Measurements from ENCODE around the gene IL1RAPL1.

Gene IL1RAPL1

GRCh38 chrX:29496636-29497180 lies 909.5 kb downstream of the IL1RAPL1 start:
- no peak for DNase-seq (ENCODE audit: low read depth in 2 of 2, low spot score in 1 of 2)

DNA sequence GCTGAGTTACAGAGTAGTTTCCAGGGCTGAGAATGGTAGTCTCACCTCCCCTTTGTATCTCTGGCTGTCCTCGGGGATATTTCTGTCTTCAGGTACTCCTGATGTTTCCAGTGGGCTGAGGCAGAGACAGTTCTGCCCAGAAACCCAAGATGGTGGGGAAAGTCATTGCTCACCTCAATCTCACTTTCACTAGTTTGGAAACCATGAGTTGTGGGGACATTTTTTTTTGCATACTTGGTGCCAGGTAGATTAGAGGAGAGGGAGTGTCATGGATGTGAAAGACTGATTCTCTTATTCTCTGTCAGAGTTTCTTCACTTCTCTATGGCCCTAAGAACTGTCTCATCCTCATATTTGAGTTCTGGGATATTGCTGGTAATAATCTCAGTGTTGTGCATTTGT lies 919.5 kb downstream of the IL1RAPL1 start:
- DNase-seq (ENCODE audit: low read depth in 2 of 2, low spot score in 1 of 2), result no peak

DNA sequence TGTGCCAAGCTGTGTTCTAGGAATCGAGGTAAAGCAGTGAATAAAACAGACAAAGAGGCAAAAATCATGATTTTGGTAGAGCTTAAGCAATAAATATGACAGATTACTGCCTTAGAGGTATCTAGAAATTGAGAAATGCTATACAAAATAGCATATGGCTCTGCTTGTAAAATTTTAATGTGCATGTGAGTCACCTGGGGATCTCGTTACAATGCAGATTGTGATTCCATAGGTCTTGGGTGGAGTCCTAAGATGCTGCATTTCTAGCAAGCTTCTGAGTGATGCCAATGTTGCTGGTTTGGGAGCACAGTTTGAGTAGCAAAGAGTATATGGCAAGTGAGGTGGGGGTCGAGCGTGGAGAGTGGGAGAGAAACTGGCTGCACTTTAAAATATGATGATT lies 930.9 kb downstream of the IL1RAPL1 start:
- DNase-seq (ENCODE audit: low read depth in 2 of 2, low spot score in 1 of 2), result no peak

DNA sequence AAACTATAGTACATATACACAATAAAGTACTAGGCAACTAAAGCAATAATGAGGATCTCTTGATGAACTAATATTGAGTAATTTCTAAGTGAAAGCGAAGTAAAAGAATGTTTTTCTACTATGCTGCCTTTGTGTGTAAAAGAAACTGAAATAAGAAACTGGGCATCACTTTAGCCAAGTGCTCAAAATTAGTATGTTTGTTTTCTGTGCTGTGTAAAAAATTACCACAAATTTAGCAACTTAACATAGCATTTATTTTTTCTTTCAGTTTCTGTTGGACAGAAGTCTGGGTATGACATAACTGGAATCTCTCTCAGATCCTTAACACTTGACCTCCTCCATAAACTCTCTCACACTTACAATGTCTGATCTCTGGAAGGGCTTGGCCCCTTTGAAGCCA lies 941.0 kb downstream of the IL1RAPL1 start:
- DNase-seq (ENCODE audit: low read depth in 2 of 2, low spot score in 1 of 2), result no peak

GRCh38 chrX:29530501-29530900 lies 943.3 kb downstream of the IL1RAPL1 start:
- DNase-seq (ENCODE audit: low read depth in 2 of 2, low spot score in 1 of 2), result no peak

DNA sequence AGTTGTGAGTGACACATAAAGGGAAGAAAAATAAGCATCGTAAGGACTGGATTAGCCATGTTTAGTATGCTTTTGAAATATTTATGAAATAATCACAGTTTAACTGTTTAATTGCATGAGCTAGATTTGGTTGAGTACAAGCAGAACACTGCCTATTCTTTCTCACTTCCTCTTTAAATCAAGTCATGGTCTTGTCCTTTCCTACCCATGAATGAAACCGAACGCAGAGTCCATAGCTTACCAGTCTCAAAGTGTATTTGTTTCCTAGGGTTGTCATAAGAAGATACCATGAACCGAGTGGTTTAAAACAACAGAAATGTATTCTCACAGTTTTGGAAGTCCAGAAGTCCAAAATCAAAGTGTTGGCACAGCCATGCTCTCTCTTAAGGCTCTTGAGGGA lies 944.1 kb downstream of the IL1RAPL1 start:
- DNase-seq (ENCODE audit: low read depth in 2 of 2, low spot score in 1 of 2), result no peak

GRCh38 chrX:29535212-29536162 lies 948.2 kb downstream of the IL1RAPL1 start:
- no peak for DNase-seq (ENCODE audit: low read depth in 2 of 2, low spot score in 1 of 2)

- no peak for DNase-seq (ENCODE audit: low read depth in 2 of 2, low spot score in 1 of 2)
Measured at GRCh38 chrX:29541038-29541437, 953.8 kb downstream of the IL1RAPL1 start.

DNA sequence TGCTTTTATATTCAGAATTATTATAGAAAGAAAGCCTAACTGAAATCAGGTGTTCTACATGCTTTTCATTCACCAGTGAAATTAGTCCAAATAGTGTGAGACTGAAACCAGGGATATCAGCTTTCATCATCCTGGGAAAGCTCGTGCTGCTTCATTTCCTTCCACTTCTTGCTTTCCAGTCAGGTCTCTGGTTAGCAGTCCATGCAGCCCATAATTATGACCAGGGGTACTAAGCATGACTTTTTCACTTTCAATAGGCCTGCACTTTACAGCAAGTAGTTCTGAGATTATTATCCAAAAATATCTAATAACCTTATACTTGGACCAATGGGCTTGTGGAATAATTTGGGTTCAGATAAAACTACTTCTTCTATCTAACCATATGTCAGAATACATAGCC lies 954.9 kb downstream of the IL1RAPL1 start:
- DNase-seq (ENCODE audit: low read depth in 2 of 2, low spot score in 1 of 2), result no peak

GRCh38 chrX:29545878-29546277 lies 958.6 kb downstream of the IL1RAPL1 start:
- no peak for DNase-seq (ENCODE audit: low read depth in 2 of 2, low spot score in 1 of 2)

GRCh38 chrX:29547877-29548276 lies 960.6 kb downstream of the IL1RAPL1 start:
- no peak for DNase-seq (ENCODE audit: low read depth in 2 of 2, low spot score in 1 of 2)

DNA sequence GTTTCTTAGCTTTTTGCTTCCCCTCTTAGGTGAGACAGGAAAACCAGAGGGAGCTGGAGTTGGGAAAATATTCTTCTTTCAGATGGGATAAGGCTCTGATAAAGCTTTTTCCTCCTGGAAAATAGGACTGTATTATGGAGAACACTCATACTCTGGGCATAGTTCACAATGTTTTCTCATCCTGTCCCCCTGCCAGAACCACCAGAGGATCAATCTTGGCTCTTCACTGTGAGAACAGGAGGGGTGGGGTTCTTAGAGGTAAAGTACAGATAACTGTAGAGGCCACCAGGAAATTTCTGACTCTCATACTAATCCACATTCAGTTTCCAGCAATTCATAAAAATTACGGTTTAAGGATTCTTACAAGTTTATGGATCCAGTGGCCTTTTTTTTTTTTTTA lies 966.3 kb downstream of the IL1RAPL1 start:
- no peak for DNase-seq (ENCODE audit: low read depth in 2 of 2, low spot score in 1 of 2)

DNA sequence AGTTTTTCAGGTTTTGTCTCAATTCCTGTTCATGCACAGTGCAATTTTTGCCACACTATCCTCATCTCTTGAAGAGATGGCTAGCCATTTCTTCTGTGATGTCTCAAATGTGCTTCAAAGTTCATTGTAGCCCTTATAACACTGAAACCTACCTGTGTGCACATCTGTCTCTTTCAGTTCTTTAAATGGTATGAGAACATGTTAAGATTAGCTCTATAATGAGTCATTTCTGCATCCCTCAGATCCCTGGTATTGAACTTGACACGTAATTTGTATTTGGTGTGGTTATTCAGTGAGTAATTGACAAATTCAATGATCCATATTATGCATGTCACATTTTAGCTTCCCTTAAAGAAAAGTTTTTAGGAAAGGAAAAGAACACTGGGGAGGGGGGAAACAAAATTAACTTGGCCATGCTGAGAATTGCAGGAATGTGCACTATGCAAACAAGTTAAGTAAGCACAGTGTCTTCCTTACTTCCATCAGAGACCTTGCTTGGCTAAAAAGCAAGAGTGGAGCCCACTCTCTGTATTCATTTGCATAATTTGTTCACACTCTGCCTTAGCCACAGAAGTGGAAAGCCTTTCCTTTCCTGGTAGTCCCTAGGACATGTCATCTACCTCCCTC lies 968.3 kb downstream of the IL1RAPL1 start:
- DNase-seq (ENCODE audit: low read depth in 2 of 2, low spot score in 1 of 2), result no peak

GRCh38 chrX:29560065-29560464 lies 972.8 kb downstream of the IL1RAPL1 start:
- DNase-seq (ENCODE audit: low read depth in 2 of 2, low spot score in 1 of 2), result no peak

DNA sequence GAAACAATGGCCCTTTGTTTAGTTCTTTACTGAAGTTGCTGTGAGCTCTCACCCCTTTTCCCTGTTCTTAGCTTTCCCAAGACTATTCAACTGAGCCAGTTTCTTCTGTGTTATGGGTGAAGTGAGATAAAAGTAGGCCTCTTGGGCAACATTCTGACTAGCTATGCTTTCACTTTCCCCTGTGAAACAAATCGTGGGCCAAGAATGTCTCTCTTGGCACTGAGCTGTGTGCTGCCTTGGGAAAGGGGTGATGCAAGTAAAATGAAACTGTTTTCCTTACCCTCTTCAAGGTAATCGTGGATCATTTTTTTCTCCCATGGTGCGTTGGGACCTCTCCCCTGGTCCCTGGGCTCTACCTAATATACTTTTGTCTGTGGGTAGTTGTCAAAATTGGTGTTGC lies 974.2 kb downstream of the IL1RAPL1 start:
- DNase-seq (ENCODE audit: low read depth in 2 of 2, low spot score in 1 of 2), result no peak

DNA sequence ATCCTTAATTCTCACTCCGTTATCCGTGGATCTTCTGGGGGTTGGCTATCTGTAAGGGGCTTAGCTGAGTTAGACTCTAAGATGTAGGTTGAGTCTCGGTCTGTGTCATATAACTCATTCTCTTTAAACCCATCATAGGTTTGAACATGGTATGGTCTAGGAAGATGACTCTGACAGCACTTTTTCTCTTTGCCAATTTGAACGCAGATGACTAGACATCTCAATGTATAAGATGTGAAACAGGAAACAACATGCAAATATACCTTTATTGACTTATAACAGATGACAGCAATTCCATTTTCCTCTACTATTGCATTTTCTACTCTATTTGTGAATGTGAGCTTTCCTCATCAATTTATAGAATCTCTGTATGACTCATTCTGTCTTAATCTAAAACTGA lies 993.3 kb downstream of the IL1RAPL1 start:
- DNase-seq (ENCODE audit: low read depth in 2 of 2, low spot score in 1 of 2), result no peak

GRCh38 chrX:29581223-29581622 lies 994.0 kb downstream of the IL1RAPL1 start:
- no peak for DNase-seq (ENCODE audit: low read depth in 2 of 2, low spot score in 1 of 2)

DNA sequence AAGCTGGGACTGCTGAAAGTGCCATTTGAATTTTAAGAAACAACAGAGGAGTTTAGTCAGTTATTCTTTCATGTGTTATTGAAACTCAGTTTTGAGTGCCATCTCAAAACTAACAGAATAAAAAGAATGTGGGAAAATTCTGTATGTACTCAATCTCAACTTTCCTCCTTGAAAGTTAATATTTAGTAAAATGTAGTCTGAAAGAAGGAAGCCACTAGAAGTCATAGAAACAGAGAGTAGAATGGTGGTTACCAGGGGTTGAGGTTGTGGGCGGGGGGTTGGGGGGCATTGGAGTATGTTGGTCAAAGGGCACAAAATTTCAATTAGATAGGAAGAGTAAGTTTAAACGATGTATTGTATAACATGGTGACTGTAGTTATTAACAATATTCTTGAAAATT lies 999.9 kb downstream of the IL1RAPL1 start:
- DNase-seq (ENCODE audit: low read depth in 2 of 2, low spot score in 1 of 2), result no peak

DNA sequence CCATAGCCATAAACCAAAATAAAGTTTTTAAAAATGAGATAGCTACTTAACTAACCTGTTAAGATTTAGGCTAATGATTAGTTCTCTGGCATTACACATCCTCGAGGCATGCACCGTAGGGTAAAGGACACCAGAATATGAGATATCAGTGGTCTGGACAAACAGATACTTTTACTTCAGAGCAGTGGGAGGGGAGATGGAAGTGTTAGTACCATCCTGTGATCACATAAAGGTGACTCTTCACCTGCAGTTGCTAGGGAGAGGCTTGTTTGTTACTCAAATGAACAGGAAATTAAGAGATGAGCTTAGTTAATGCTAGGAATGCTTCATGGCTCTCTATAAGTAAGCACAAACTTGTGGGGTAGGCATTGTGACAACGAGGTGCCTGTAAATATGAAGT lies 1003.7 kb downstream of the IL1RAPL1 start:
- DNase-seq (ENCODE audit: low read depth in 2 of 2, low spot score in 1 of 2), result no peak

GRCh38 chrX:29604381-29604780 lies 1017.1 kb downstream of the IL1RAPL1 start:
- DNase-seq (ENCODE audit: low read depth in 2 of 2, low spot score in 1 of 2), result no peak

- no peak for DNase-seq (ENCODE audit: low read depth in 2 of 2, low spot score in 1 of 2)
Measured at GRCh38 chrX:29617276-29617675, 1030.0 kb downstream of the IL1RAPL1 start.

GRCh38 chrX:29617725-29618124 lies 1030.5 kb downstream of the IL1RAPL1 start:
- DNase-seq (ENCODE audit: low read depth in 2 of 2, low spot score in 1 of 2), result no peak

All from stimulated activated CD8-positive, alpha-beta memory T cell treated with anti-CD3 and anti-CD28 coated beads, Interleukin-4, amount 100 ng/mL, for 1 hour (primary cell).